Astrocyte (in vitro differentiated cells and primary cell): ENCODE data around the gene F8. TPM values are rescaled to one million over a fixed set of nuclear protein-coding genes. Genes with fewer than 3 reads are reported as not detected.

Source experiments
- DNase-seq: peaks from one replicate; pipeline ENCODE4 v3.0.0-alpha.2; 2010; ENCODE audit warnings: low read depth
- FAIRE-seq: peaks from 2 replicates; lab custom pipeline; 2011; peaks lifted over from hg19 to GRCh38; lab: Jason Lieb, UNC
- H2AFZ ChIP-seq: 2 replicates; pipeline ENCODE4 v1.6.0; 2012; ENCODE audit warnings: low read depth, low read length, inconsistent platforms
- H3K27ac ChIP-seq: 2 replicates; pipeline ENCODE4 v1.5.1; 2011; ENCODE audit warnings: low read depth, low read length, inconsistent platforms
- H3K27me3 ChIP-seq: 2 replicates; pipeline ENCODE4 v1.6.0; 2011; ENCODE audit warnings: low read length, inconsistent platforms; ENCODE audit not compliant: insufficient read depth
- H3K36me3 ChIP-seq: 2 replicates; pipeline ENCODE4 v1.5.1; 2011; ENCODE audit warnings: low read length, inconsistent platforms; ENCODE audit not compliant: insufficient read depth
- H3K4me1 ChIP-seq: 2 replicates; pipeline ENCODE4 v1.5.1; 2011; ENCODE audit warnings: low read length, inconsistent platforms; ENCODE audit not compliant: insufficient read depth
- H3K4me2 ChIP-seq: 2 replicates; pipeline ENCODE4 v1.6.0; 2012; ENCODE audit warnings: low read length, inconsistent platforms
- H3K4me3 ChIP-seq: 2 replicates; pipeline ENCODE4 v1.5.1; 2011; ENCODE audit warnings: low read depth, mild to moderate bottlenecking, low read length, inconsistent platforms; ENCODE audit not compliant: insufficient read depth
- H3K79me2 ChIP-seq: 2 replicates; pipeline ENCODE4 v1.6.0; 2012; ENCODE audit warnings: mild to moderate bottlenecking, low read length, inconsistent platforms; ENCODE audit not compliant: insufficient read depth
- H3K9ac ChIP-seq: 2 replicates; pipeline ENCODE4 v1.6.0; 2012; ENCODE audit warnings: mild to moderate bottlenecking, low read length, inconsistent platforms
- H3K9me3 ChIP-seq: 2 replicates; pipeline ENCODE4 v1.5.1; 2012; ENCODE audit warnings: low read depth, mild to moderate bottlenecking, low read length, inconsistent platforms; ENCODE audit not compliant: insufficient read depth
- H4K20me1 ChIP-seq: 2 replicates; pipeline ENCODE4 v1.6.0; 2012; ENCODE audit warnings: low read length, inconsistent platforms; ENCODE audit not compliant: insufficient read depth
- H3K27ac Mint-ChIP-seq: one replicate; pipeline ENCODE4 v1.8.0; 2021; ENCODE audit warnings: mild to moderate bottlenecking, mixed read lengths; ENCODE audit not compliant: unreplicated experiment
- H3K27me3 Mint-ChIP-seq: one replicate; pipeline ENCODE4 v1.8.0; 2021; ENCODE audit warnings: low read depth, mixed read lengths; ENCODE audit not compliant: unreplicated experiment
- H3K36me3 Mint-ChIP-seq: one replicate; pipeline ENCODE4 v1.8.0; 2021; ENCODE audit warnings: low read depth, mixed read lengths; ENCODE audit not compliant: unreplicated experiment
- H3K4me1 Mint-ChIP-seq: one replicate; pipeline ENCODE4 v1.8.0; 2021; ENCODE audit warnings: low read depth, mixed read lengths; ENCODE audit not compliant: unreplicated experiment
- H3K4me3 Mint-ChIP-seq: one replicate; pipeline ENCODE4 v1.8.0; 2021; ENCODE audit warnings: mild to moderate bottlenecking, moderate library complexity, mixed read lengths; ENCODE audit not compliant: unreplicated experiment
- H3K9me3 Mint-ChIP-seq: one replicate; pipeline ENCODE4 v1.8.0; 2021; ENCODE audit warnings: mild to moderate bottlenecking, mixed read lengths; ENCODE audit not compliant: unreplicated experiment
- CTCF ChIP-seq: IDR thresholded peaks from 2 replicates; pipeline ENCODE4 v1.5.1; 2011; ENCODE audit warnings: low read depth, mild to moderate bottlenecking, inconsistent platforms, low read length, moderate library complexity; ENCODE audit not compliant: insufficient read depth
- EZH2 ChIP-seq: IDR thresholded peaks from 2 replicates; pipeline ENCODE4 v1.6.1; 2012; ENCODE audit warnings: mild to moderate bottlenecking, low read length, inconsistent platforms; ENCODE audit not compliant: insufficient read depth
- total RNA-seq: library from RNA; stranded (reverse); gene quantifications from 2 replicates; pipeline ENCODE4 v1.2.1, GENCODE V29; 2021

Gene F8
- total RNA-seq, 1 donor from 2014 or later = 2.5 TPM

GRCh38 chrX:154988719-154989118, 33.8 kb downstream of the F8 start:
- no peaks in the 10 kb centered on the region for H3K4me1 Mint-ChIP-seq
- no peaks in the 10 kb centered on the region for H3K9me3 Mint-ChIP-seq
- H3K27ac Mint-ChIP-seq = no peak overlapping the region
- no peaks in the 10 kb centered on the region for H3K36me3 Mint-ChIP-seq
- Histone ChIP-seq H3K4me1 (no peaks in the 10 kb centered on the region), H3K36me3 (no peaks in the 10 kb centered on the region), H3K79me2 (no peaks in the 10 kb centered on the region), H3K27ac (no peak overlapping the region), H4K20me1 (no peaks in the 10 kb centered on the region), H3K4me2 (no peak overlapping the region), H3K4me3 (no peak overlapping the region), H3K9ac (no peak overlapping the region), H3K9me3 (no peaks in the 10 kb centered on the region), H3K27me3 (no peaks in the 10 kb centered on the region), H2AFZ (no peak overlapping the region)
- H3K27me3 Mint-ChIP-seq = no peaks in the 10 kb centered on the region
- FAIRE-seq (no peak), DNase-seq (no peak)
- TF ChIP-seq CTCF (no peak), EZH2 (no peak)
- no peak overlapping the region for H3K4me3 Mint-ChIP-seq

- no peak overlapping the region for H3K9ac ChIP-seq
- Mint-ChIP-seq H3K4me3 (no peak overlapping the region), H3K4me1 (no peaks in the 10 kb centered on the region), H3K36me3 (no peaks in the 10 kb centered on the region), H3K9me3 (no peaks in the 10 kb centered on the region), H3K27me3 (no peaks in the 10 kb centered on the region), H3K27ac (no peak overlapping the region)
- no peaks in the 10 kb centered on the region for H3K9me3 ChIP-seq
- no peaks in the 10 kb centered on the region for H3K27me3 ChIP-seq
- H3K79me2 ChIP-seq = no peaks in the 10 kb centered on the region
- no peaks in the 10 kb centered on the region for H4K20me1 ChIP-seq
- TF ChIP-seq EZH2 (no peak), CTCF (no peak)
- no peaks in the 10 kb centered on the region for H3K36me3 ChIP-seq
- FAIRE-seq (peak; percentile 49), DNase-seq (no peak)
- no peak overlapping the region for H3K27ac ChIP-seq
- no peak overlapping the region for H3K4me3 ChIP-seq
- no peak overlapping the region for H3K4me2 ChIP-seq
- no peaks in the 10 kb centered on the region for H3K4me1 ChIP-seq
- H2AFZ ChIP-seq = no peak overlapping the region
Observed at GRCh38 chrX:154987940-154988339, 34.6 kb downstream of the F8 start.

GRCh38 chrX:154986826-154987575, 35.5 kb downstream of the F8 start:
- H3K36me3 ChIP-seq = no peaks in the 10 kb centered on the region

More at GRCh38 chrX:154986826-154987575, 35.5 kb downstream of the F8 start:
- H3K4me2 ChIP-seq = no peak overlapping the region
- H3K4me3 Mint-ChIP-seq = no peak overlapping the region
- DNase-seq (no peak), FAIRE-seq (peak; percentile 78)
- H3K36me3 Mint-ChIP-seq = no peaks in the 10 kb centered on the region
- H3K27ac ChIP-seq = no peak overlapping the region
- H3K27me3 ChIP-seq = no peaks in the 10 kb centered on the region
- H3K79me2 ChIP-seq = no peaks in the 10 kb centered on the region
- H3K9me3 ChIP-seq = no peaks in the 10 kb centered on the region
- H4K20me1 ChIP-seq = no peaks in the 10 kb centered on the region
- no peaks in the 10 kb centered on the region for H3K4me1 ChIP-seq
- no peak overlapping the region for H3K27ac Mint-ChIP-seq
- no peaks in the 10 kb centered on the region for H3K27me3 Mint-ChIP-seq
- H3K9me3 Mint-ChIP-seq = no peaks in the 10 kb centered on the region
- H3K4me1 Mint-ChIP-seq = no peaks in the 10 kb centered on the region
- no peak overlapping the region for H2AFZ ChIP-seq
- H3K4me3 ChIP-seq = no peak overlapping the region
- TF ChIP-seq EZH2 (no peak), CTCF (no peak)
- no peak overlapping the region for H3K9ac ChIP-seq
